GM21619 (cell line): ENCODE measurements around the gene LDB3.

Experiments
- ATAC-seq: cut with Tn5 transposase; IDR thresholded peaks from one replicate; pipeline ENCODE4 v1.9.1; 2021; ENCODE audit not compliant: unreplicated experiment

Gene LDB3

DNA sequence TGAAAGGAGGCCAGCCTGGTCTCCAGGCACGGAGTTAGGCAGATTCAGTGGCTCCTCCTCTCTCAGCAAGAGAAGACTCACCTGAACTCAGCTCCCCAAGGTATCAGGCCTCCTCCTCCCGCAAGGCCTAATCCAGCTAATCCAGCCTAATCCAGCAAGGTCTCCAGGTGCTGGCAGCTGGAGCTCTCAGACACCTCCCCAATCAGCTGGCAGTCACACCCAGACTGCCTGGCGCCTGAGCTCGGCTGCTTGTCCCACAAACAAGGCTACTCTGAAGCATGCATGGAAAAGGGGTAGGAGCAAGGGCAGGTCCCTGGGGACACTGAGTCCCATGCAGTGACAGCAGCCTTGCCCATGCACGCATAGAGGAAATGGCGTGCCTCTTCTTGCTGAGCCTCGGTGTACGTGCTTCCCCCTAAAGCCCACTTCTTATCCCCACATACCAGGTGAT lies 17.3 kb upstream of the LDB3 start:
- no peak for ATAC-seq

DNA sequence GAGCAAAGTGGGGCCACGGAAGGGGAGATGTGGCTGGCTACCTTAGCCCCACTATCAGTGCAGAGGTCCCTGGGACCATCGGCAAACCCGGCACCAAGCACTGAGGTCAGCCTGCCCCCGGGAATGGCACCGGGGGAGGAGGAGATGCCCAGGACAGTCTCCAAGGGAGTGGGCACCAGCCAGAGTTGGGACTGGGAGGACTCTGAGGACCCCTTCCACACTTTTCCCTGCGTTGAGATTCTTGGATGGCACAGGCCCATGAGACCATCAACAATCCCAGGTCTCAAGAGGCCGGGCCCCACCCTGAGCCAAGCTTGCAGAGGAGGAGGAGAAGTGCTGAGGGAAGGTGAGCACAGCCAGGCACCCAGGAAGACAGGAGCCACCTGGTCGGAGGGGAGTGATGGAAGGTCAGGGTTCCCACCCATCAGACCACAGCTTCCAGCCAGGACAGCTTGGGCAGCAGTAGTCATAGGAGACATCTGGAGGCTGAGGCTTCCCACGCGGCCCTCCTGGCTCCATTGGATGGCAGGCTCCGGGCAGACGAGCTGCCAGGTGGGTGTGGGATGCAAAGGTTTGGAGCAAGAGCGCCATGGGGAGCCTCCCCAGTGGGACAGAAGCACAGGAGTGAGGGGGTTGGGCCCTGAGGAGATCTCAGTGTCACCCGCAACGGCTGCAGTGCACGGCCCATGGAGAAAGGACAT lies 16.5 kb upstream of the LDB3 start:
- ATAC-seq, result no peak

DNA sequence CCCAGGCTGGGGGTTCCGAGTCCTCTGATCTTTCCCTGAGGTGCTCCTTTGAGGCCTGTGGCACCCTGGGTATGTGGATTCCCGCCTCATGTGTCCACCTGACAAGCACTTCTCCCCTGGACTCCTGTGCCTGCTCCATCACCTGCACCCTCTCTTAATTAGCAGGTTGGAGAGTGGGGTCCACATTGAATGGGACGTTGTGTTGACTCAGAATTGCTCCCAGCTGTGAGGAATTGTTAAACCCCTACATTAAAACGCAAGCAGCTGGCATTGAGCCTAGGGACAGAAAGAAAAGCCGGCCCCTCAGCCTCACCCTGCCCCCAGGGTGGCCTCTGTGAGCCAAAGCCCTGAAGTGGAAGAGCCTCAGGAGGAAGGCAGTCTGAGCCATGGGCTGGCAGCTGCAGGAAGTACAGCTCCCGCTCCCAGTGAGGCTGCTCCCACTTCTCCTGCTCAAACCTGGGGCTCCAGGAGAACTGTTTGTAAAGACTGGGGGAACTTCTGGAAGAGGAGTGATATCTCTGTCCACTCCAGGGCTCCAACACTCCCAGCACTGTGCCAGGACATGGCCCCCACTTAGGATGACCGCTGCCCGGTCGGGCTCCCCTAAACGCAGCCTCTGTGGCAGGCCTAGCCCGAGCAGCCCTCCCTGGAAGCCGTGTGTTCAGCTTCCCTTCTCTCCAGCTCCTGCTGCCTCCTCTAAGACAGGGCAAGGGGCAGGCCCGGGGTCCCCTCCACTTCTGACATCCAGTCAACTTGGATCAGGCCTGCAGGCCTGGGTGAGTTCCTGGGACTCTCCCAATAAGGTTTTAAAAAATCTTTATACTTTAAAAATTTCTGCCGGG lies 15.7 kb upstream of the LDB3 start:
- ATAC-seq, result no peak

DNA sequence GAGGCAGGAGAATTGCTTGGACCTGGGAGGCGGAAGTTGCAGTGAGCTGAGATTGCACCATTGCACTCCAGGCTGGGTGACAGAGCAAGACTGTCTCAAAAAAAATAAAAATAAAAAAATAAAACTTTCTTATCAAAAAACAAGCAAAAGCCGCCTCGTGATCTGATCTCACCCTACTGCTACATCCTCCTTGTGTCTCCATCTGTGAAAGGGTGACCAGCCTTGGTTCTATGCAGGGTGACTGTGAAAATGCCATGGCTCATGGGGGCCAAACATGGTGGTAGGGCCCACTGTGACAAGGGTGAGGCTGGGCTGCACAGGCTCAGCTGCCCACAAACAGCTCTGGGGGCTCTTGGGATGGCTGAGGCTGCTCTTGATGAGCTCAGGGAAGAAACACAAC lies 14.9 kb upstream of the LDB3 start:
- ATAC-seq, result no peak

DNA sequence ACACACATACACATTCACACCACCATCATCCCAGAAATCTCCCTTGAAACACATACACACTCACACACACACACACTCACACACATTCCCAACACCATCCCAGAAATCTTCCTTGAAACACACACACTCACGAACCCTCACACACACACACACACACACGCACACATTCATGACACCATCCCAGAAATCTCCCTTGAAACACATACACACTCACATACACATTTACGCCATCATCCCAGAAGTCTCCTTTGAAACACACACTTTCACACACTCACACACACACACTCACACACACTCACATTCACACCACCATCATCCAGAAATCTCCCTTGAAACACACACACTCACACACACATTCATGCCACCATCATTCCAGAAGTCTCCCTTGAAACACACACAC lies 14.3 kb upstream of the LDB3 start:
- no peak for ATAC-seq

DNA sequence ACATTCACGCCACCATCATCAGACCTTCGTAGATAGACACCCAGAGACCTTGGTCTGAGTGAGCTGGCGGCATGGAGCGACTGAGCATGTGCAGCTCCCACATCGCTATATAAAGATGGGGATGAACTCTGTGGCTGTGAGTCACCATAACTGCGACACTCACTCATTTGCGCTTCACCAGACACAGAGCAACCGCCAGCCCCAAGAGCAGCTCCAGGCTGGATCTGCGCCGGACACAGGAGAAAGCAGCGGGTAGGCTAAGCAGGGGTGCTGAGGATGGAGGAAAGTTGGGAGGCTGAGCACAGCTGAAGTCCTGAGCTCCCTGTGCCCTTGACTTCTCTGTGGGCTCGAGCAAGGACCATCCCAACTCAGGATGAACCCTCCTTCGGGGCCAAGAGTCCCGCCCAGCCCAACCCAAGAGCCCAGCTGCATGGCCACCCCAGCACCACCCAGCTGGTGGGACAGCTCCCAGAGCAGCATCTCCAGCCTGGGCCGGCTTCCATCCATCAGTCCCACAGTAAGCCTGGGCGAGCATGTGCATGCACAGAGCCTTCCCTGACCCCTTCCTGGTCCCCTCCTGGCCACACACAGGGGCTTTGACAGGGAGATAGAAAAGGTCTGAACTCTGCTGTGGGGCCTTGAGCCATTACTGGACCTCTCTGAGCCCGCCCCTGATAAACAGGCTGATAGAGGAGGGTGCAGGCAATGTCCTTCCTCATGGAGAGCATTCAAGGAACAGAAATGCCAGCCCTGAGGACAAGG lies 13.7 kb upstream of the LDB3 start, which contains the start of gene OPN4:
TSS of gene OPN4 (plus strand) at position 137 of the 762 bp plus-strand sequence. CDS start at position 374, 237 bp downstream.
- no peak for ATAC-seq

DNA sequence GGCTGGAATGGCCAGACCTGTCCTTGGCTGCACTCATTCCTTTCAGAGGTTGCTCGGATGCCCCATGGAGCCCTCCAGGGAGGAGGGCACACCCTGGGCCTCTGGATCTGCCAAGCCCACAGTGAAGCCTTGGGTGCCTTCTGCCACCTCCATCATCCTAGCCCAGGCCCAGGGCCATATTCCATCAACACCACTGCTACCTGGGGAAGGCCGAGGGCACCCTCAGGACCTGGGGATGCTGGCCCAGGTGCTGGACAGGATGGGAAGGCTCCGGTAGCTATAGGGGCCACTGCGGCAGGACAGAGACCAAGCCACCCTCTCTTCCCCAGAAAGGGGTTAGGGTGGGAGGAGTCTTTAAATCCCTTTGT lies 13.2 kb upstream of the LDB3 start:
- ATAC-seq, result no peak

DNA sequence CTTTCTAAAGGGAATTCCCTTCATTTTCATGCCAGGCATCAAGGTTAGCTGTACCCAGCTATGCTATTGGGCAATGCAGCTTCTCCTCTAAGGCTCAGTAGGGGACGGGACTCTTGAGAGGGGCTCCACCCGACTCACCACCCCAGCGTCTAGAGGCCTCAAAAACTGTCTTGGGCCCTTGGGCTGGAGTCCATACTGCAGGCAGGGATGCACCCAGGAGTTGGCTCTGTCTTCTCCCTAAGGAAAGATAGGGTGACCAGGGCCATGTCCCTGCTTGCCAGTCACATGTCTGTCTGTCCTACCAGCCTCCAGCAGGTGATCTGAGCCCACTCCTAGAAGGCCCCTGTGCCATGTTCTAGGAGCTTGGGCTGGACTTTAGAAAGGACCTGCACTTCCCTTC lies 12.7 kb upstream of the LDB3 start:
- ATAC-seq, result no peak

DNA sequence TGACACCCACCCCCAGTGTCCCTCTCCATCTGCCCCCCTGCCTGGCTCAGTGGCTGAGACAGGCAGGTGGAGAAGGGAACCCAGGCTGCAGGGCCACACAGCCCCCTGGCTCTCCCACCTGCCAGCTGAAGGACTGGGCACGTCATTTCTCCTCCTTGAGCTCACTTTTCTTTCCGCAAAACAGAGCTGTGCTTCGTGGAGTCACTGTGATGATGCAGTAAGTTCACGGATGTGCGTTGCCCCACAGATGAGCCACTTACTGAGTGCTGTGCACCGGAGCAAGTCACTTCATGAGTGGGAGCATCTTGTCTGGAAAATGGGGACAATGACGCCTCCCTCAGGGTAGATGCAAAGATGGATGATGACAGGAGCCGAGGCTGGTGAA lies 11.3 kb upstream of the LDB3 start:
- no peak for ATAC-seq

DNA sequence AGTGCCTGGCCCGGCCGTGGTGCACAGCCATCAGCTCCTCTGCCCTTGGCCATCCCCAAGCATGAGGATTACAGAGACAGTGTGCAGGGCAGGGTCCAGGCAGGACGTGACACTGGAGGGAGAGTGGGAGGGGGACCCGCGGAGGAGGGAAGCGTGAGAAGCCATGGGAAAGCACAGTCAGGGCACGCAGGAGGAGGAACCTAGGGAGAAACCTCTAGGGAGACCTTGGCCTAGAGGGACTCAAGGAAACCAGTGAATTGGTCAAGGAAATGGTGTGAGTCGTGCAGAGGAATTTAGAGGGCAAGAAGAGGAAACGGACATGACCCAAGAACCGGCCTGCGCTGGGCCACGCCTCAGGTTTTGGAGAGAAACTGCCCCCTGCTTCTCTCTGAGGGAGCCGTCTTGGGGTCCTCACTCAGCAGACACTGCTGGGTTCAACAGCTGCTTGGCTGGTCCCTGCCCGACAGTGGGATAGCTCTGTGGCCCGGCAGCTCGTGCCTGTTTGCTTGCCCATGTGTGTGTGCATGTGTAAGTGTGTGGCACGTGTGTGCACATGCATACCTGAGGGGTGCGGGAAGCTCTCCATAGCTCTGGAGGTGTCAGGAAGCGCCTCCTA lies 10.8 kb upstream of the LDB3 start:
- ATAC-seq, result no peak

DNA sequence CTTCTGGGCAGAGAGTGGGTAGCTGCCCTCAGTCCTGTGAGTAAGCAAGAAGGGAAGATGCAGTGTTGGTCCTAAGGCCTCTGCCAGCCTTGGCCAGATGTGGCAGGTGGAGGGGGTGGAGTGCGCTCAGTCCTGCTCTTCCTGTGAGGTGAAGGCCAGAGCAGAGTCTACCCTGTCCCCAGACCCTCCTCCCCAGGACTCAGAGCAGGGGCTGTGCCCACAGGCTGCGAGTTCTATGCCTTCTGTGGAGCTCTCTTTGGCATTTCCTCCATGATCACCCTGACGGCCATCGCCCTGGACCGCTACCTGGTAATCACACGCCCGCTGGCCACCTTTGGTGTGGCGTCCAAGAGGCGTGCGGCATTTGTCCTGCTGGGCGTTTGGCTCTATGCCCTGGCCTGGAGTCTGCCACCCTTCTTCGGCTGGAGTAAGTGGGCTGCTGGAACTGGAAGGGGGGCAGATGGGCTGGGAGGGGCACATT lies 10.0 kb upstream of the LDB3 start:
- ATAC-seq, result no peak

DNA sequence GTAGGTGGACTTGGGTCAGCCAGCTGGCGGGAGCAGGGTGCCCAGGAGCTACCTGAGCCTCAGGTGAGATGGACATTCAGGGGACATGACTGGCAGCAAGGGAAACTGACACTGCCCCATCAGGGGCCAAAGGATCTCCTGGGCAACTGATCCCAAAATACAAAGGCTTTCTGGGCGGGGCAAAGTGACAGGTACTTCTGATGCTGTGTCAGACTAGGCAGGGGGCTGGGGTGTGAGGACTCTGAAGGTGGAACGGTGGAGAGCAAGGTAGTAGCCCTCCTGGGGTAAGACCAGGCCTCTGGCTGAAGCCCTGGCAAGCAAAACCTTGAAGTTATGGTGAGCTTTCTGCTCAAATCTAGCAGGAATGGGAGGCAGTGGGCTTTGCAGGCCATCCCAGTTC lies 9.6 kb upstream of the LDB3 start:
- ATAC-seq, result no peak

DNA sequence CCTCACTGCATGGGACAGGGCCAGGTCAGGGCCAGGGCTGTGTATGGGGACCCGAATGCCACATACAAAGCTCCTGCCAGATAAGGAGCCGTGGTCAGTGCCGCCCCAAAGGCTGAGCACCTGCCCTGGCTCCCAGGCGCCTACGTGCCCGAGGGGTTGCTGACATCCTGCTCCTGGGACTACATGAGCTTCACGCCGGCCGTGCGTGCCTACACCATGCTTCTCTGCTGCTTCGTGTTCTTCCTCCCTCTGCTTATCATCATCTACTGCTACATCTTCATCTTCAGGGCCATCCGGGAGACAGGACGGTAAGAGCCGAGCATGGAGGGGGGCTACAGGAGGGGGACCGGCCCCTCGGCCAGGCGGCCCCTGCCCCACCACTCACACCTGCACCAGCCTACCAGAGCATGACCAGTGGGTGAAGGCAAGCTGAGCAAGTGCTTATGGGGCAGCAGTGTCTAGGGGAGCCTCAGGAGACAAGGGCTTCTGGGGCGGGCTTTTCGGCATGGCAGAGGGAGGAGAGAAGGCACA lies 9.1 kb upstream of the LDB3 start:
- no peak for ATAC-seq

DNA sequence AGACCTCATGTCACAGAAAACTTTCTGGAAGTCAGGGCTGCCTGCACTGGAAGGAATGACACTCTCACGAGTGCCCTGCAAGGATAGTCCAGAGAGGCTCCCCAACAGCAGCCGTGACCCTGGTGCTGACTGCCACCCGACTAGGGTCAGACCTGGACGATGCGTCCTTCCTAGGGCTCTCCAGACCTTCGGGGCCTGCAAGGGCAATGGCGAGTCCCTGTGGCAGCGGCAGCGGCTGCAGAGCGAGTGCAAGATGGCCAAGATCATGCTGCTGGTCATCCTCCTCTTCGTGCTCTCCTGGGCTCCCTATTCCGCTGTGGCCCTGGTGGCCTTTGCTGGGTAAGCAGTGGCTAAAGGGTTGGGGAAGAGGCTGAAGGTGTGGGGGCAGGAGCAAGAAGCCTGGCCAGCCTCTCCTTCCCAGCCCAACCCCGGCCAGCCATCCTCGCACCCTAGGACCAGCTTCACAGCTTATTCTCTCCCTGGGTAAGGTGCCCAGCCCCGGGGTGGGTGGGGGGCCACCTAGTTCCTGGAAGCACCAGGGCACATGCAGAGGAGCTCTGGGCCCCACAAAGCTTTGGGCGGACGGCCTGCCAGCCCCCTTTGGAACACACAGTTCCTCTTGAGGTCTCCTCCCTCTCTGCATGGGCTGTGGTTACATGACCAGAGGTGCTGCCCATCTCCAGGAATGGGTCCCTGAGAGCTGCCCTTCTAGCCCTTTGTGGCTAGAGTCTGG lies 8.4 kb upstream of the LDB3 start:
- no peak for ATAC-seq

DNA sequence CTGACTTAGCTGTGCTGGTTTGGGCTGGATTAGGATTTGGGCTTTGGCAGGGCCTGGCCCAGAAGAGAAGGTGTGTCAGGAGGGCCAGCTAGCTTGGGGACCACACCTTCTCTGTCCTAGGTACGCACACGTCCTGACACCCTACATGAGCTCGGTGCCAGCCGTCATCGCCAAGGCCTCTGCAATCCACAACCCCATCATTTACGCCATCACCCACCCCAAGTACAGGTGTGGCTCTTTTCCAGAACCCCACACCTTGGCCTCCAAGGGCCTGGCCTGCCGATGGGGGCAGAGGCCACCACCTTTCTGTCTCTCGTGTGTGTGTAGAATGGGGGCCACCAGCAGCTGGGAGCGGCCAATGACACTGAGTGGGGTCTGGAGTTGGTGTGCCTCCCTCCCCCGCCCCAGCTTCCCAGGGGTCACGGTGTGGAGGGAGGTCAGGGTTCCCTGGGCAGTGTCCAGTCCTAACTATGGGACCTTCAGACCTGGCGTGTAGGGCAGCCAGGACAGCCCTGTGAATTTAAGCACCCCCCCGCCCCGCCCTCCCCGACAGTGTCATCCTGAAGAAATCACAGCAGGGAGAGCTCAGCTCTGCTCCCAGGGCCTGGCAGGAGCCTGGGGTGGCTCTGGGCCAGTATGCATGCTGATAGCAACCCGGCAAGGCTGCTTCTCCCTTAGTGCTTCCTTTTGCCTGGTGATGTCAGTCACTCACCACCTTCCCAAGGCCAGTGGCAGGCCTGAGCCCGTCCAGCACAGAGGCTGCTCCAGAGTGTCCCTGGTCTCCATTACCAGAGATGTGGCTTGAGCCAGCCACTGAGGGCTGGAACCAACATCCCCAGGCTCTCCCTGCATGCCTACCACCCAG lies 6.9 kb upstream of the LDB3 start:
- ATAC-seq, result no peak

DNA sequence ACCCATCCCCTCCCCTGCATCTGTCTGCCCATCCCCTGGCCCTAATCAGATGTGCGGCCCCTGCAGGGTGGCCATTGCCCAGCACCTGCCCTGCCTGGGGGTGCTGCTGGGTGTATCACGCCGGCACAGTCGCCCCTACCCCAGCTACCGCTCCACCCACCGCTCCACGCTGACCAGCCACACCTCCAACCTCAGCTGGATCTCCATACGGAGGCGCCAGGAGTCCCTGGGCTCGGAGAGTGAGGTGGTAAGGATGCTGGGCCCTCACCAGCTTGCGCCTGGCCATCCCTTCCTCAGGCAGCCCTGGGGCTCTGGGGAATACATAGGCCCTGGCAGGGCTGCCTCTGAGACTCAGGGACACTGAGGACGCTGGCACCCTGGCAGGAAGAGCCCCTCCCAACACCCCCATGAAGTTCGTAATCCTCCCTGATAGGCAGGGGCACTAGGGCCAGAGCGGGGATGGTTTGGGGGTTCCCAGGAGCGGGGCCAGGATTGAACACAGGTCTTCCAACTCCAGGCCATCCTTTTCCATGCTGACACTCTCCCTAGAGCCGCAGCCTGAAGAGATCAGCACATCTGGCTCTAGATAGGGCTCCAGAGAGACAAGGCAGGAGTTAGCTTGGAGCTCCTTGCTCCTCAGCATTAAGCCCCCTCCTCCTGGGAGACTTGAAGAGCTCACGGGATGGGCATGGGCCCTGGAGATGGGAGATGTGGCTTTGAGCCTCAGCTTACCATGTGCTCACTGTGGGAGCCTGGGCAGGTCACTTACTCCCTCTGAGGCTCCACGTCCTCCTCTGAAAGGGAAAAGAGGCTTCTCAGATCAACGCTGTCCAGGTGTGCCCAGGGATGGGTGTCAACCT lies 5.9 kb upstream of the LDB3 start:
- no peak for ATAC-seq

DNA sequence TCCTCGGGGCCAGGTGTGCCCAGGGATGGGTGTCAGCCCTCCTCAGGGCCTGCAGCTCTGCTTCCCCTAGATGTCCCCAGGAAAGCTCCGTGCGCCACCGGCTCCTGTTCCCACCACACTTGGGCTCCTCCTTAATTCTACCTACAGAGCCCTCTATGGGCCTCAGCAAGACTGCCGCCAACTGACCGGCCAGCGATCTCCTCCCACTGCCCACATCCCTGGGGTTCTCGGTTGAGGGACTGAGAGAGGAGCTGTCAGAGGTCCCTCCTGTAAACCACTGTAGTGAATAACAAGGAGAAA lies 5.3 kb upstream of the LDB3 start:
- no peak for ATAC-seq

DNA sequence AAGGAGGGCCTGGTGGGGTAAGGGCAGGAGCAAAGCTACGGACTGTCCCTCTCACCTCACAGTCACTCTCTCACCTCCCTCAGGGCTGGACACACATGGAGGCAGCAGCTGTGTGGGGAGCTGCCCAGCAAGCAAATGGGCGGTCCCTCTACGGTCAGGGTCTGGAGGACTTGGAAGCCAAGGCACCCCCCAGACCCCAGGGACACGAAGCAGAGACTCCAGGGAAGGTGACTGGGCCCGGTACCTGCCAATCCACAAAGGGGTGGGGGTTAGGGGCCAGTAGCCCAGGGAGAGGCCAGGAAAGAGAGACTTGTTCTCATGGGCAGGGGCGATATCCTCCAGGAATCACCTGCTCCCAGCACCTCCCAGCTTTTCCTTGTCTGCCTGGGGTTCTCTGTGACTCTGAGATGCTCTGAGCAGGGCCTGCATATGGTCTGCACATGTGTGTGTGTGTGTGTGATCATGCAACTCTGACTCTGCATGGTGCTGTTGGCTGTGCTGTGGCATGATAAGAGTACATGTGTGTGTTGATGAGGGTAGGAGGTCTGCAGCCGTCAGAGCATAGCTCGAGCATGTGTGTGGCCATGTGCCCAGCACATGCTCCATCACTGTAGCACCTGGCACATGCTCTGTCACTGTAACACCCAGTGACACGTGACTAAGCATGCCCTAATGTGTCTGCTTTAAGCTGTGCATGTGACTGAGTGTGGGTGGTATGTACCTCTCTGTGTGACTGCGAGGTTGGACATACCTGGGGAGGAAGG lies 4.6 kb upstream of the LDB3 start:
- no peak for ATAC-seq
